Fibroblast of the conjunctiva (primary cell): ENCODE results near the gene KRT7.

ENCODE experiments used
- DNase-seq: peaks from one replicate; pipeline ENCODE4 v3.0.0-alpha.2; 2010; ENCODE audit warnings: low read depth

Gene KRT7

GRCh38 chr12:52211716-52212585 is 21.1 kb upstream of the KRT7 start:
- no peak for DNase-seq

- no peak for DNase-seq
Observed at GRCh38 chr12:52212701-52213563, 20.1 kb upstream of the KRT7 start.

- DNase-seq: peak; percentile 73
Observed at GRCh38 chr12:52213564-52214420, 19.3 kb upstream of the KRT7 start.

DNA sequence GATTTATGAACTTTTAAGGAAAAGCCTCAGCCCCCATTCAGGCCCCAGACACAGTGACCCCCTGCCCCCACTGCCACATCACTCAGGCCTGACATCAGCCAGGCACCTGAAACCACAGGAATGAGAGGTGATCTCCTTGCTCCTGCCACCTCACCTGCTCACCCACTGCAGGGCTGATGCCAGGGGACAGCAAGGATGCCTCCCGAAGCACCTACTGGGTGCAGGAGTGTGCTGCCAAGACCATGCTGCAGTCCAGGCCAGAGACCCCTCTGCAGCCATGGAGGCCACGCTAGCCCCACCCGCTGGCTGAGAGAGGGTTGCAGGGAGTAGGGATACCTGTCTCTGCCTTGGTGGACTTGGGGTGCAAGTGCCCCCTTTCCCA is 18.6 kb upstream of the KRT7 start:
- DNase-seq: no peak

DNA sequence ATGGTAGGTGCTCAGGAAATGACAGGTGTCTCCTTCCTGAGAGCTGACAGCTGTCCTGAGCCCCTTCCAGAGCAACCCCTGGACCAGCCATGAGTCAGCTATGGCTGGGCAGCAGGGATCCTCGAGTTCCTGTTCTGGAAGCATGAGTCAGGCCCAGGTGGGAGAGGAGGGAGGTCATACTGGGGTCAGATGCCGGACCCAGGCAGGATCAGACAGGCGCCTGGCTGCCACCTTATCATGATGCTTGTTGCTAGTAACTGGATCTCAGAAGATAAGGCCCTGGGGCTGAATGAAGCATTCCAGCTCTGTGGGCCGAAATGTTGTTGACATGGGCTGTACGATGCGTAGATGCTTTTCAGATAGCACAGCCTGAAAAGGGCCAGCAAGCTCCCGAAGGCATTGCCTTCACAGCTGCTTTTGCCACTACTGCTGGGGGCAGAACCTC is 17.4 kb upstream of the KRT7 start:
- DNase-seq: no peak

GRCh38 chr12:52216100-52216499 is 16.9 kb upstream of the KRT7 start:
- no peak for DNase-seq

- no peak for DNase-seq
Observed at GRCh38 chr12:52216807-52217206, 16.2 kb upstream of the KRT7 start.

DNA sequence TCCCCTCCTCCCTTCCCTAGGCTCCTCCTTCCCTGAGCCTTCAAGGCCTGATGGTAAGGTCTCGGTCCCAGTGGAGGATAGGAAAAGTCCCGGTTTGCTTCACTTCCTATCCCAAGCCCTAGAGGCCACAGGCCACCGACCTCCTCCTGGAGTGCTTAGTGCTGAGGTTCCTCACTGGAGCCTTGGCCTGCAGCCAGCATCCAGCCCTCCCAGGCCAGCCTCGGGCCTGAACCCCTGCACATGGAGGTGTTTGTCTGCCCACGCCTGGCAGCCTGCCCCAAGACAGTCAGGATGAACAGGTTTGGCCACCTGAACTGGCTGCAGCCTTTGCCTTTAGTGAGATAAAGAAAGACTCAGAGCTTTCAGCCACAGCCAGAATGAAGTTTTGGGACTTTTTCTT is 15.8 kb upstream of the KRT7 start:
- DNase-seq: no peak

GRCh38 chr12:52218001-52218400 is 15.0 kb upstream of the KRT7 start:
- DNase-seq: no peak

- no peak for DNase-seq
Observed at GRCh38 chr12:52220477-52220876, 12.6 kb upstream of the KRT7 start.

- DNase-seq: no peak
Observed at GRCh38 chr12:52221070-52221781, 11.8 kb upstream of the KRT7 start.

GRCh38 chr12:52221912-52222457 is 11.1 kb upstream of the KRT7 start:
- peak; percentile 30 for DNase-seq

DNA sequence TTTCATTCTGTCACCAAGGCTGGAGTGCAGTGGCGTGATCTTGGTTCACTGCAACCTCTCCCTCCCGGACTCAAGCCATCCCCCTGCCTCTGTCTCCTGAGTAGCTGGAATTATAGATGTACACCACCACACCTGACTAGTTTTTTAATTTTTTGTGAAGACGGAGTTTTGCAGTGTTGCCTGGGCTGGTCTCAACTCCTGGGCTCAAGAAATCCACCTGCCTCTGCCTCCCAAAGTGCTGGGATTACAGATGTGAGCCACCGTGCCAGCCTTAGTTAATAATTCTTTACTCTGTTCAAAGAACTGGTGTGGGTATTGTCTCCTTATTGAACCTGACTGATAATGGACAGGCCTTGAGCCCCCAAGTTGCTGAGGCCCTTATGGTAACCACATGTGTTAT is 10.4 kb upstream of the KRT7 start:
- no peak for DNase-seq

GRCh38 chr12:52223406-52224039 is 9.5 kb upstream of the KRT7 start:
- no peak for DNase-seq

DNA sequence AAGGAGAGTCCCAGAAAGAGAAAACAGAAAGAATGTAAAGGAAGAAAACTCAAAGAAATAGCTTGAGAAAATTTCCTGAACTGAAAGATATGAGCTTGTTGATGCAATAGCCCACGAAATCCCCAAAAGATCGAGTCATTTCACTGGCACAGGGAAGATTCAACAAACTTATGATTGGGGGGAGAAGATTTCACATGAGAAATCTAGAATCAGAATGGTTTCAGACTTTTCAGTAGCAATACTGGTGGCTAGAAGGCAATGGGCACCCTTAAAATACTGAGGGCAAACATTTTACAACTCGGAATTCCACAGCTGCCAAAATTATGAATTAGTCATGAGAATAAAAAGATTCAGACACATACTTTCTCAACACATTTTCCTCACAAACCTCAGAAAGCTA is 8.9 kb upstream of the KRT7 start:
- DNase-seq: no peak

GRCh38 chr12:52225752-52226151 is 7.3 kb upstream of the KRT7 start:
- DNase-seq: no peak

- no peak for DNase-seq
Observed at GRCh38 chr12:52226446-52226845, 6.6 kb upstream of the KRT7 start.

DNA sequence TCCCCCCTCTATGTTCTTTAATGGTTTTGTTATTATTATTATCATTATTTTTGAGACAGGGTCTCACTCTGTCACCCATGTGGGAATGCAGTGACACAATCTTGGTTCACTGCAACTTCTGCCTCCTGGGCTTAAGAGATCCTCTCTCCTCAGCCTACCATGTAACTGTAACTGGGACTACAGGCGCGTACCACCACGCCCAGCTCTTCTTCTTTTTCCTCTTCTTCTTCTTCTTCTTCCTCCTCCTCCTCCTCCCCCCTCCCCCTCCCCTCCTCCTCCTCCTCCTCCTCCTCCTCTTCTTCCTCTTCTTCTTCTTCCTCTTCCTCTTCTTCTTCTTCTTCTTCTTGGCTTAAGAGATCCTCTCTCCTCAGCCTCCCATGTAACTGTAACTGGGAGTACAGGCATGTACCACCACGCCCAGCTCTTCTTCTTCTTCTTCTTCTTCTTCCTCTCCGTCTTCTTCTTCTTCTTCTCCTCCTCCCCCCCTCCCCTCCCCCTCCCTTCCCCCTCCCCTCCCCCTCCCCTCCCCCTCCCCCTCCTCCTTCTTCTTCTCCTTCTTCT is 5.4 kb upstream of the KRT7 start:
- no peak for DNase-seq

GRCh38 chr12:52228366-52228765 is 4.7 kb upstream of the KRT7 start:
- no peak for DNase-seq

DNA sequence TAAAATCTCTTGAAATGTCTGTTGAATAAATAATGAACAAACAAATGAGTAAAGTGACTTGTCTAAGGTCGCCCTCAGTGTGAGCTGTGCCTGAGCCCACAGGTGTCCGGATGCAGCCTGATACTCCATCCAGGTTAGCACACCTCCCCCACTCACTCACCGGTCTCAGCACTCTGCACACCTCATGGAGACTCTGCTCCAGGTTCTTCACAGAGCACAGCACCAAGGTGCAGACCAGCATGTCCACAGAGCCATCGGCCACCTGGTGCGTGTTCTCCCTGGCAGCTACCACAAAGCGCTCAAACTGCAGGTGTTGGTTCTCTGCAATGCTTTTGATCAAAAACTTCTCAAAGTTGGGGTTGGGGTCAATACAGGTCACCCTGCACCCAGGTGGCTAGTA is 4.1 kb upstream of the KRT7 start:
- DNase-seq: no peak
